Tibial nerve (tissue), 4 donors: ENCODE measurements around the gene NALCN. TPM values are rescaled to one million over a fixed set of nuclear protein-coding genes. Genes with fewer than 3 reads are reported as not detected.

Source experiments
- DNase-seq, 2 donors: peaks; one replicate each; pipeline ENCODE4 v3.0.0-alpha.2; 2019; ENCODE audit warnings: low spot score in 2 of 2
- H3K27ac ChIP-seq, 4 donors: fragments of 200-600 bp; sonication (generic) in 3 of 4; one replicate each; pipeline ENCODE4 v1.5.1; 2017 to 2019; ENCODE audit warnings: mild to moderate bottlenecking in 1 of 4
- H3K27me3 ChIP-seq, 2 donors: fragments of 200-600 bp; sonication (generic) in 1 of 2; one replicate each; pipeline versions ENCODE4 v1.5.1 to v1.6.0; 2017 to 2019
- H3K36me3 ChIP-seq, 3 donors: fragments of 200-600 bp; sonication (generic); one replicate each; pipeline ENCODE4 v1.5.1; 2018 to 2019
- H3K4me1 ChIP-seq, 4 donors: fragments of 200-600 bp; sonication (generic) in 3 of 4; one replicate each; pipeline ENCODE4 v1.5.1; 2017 to 2019
- H3K4me3 ChIP-seq, 4 donors: fragments of 200-600 bp; sonication (generic) in 3 of 4; one replicate each; pipeline ENCODE4 v1.5.1; 2017 to 2019; ENCODE audit warnings: mild to moderate bottlenecking in 1 of 4, moderate library complexity in 1 of 4
- H3K9me3 ChIP-seq, 4 donors: fragments of 200-600 bp; sonication (generic) in 3 of 4; one replicate each; pipeline ENCODE4 v1.5.1; 2017 to 2019
- EP300 ChIP-seq, 2 donors: sonication (generic); formaldehyde crosslinking; IDR thresholded peaks; one replicate each; pipeline ENCODE4 v1.6.1; 2017; ENCODE audit warnings: antibody characterized with exemption in 2 of 2, mild to moderate bottlenecking in 1 of 2
- POLR2A ChIP-seq, 2 donors: fragments of 450-650 bp; IDR thresholded peaks; one replicate each; pipeline ENCODE4 v1.6.1; 2017; ENCODE audit warnings: antibody characterized with exemption in 2 of 2, mild to moderate bottlenecking in 2 of 2, moderate library complexity in 2 of 2
- WGBS, 2 donors: methylation state at CpG; one replicate each; pipeline ENCODE4 v1.1.5; 2018; 5-methylcytosine and 5-hydroxymethylcytosine counted together
- total RNA-seq, 4 donors: library from RNA; depleted of rRNA; stranded (reverse); fragments of >200 nt; gene quantifications; one replicate each; pipeline ENCODE4 v1.1.0, GENCODE V29; 2016
- TF ChIP-seq, protein P1 (sequence below), 5 experiments: fragments of 200-600 bp in 3 of 5; fragments of 450-650 bp in 2 of 5; sonication (generic) in 3 of 5; IDR thresholded peaks; one replicate each; pipeline ENCODE4 v1.5.1; 2016 to 2019; ENCODE audit warnings: antibody characterized with exemption in 5 of 5, mild to moderate bottlenecking in 3 of 5, moderate library complexity in 2 of 5

Gene NALCN
- total RNA-seq, 4 donors from 2014 or later: 6.0 to 11.8 (median 8.7) TPM

DNA sequence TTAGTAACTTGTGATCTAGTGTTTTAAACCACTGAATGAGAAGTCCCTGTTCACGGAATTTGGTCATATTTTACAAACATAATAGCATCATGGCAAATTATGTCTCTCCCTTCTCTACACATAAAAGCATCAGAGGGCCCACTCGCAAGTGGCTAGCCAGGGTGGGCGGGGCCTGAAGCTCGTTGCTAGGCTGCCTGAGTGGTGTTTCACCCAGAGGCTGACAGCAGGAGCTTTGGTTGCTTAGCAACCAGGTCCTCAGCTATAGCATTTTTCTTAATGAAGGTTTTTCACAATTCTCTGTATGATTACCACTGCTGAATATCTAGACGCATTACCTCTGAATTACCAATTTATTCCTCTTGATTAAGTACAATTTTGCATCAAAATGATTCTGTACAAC, 126.5 kb downstream of the NALCN start:
- no peak for DNase-seq
- Histone ChIP-seq H3K36me3 (no peaks in the 10 kb centered on the region), H3K9me3 (no peaks in the 10 kb centered on the region), H3K4me1 (no peaks in the 10 kb centered on the region), H3K27ac (no peak overlapping the region), H3K27me3 (no peaks in the 10 kb centered on the region), H3K4me3 (no peak overlapping the region)
- TF ChIP-seq POLR2A (IDR thresholded peaks at IDR 0.05) (no peak), EP300 (IDR thresholded peaks at IDR 0.05) (no peak)
- TF ChIP-seq, protein P1, sequence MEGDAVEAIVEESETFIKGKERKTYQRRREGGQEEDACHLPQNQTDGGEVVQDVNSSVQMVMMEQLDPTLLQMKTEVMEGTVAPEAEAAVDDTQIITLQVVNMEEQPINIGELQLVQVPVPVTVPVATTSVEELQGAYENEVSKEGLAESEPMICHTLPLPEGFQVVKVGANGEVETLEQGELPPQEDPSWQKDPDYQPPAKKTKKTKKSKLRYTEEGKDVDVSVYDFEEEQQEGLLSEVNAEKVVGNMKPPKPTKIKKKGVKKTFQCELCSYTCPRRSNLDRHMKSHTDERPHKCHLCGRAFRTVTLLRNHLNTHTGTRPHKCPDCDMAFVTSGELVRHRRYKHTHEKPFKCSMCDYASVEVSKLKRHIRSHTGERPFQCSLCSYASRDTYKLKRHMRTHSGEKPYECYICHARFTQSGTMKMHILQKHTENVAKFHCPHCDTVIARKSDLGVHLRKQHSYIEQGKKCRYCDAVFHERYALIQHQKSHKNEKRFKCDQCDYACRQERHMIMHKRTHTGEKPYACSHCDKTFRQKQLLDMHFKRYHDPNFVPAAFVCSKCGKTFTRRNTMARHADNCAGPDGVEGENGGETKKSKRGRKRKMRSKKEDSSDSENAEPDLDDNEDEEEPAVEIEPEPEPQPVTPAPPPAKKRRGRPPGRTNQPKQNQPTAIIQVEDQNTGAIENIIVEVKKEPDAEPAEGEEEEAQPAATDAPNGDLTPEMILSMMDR (IDR thresholded peaks at IDR 0.05): no peak
- 25 to 32% methylated on average over 5 of the region's 5 CpGs for WGBS, 2 donors

DNA sequence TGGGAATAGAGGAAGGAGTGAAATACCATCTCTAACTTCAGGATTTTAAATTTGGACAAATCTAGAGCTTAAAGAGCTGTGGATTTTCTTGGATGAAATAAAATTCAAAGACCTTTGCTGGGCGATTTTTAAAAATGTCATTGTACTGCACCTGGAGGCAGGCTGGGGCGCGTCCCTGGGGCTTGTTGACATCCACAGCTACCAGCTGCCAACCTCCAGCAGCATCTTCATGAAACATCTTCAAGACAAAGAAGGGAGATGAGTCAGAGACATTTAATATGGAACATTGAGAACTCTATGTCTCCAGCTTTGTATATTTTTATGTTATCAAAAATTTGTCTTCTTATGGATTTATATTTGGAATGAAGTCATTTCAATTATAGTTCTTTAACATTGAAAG, 132.5 kb downstream of the NALCN start:
- Histone ChIP-seq H3K27me3 (no peaks in the 10 kb centered on the region), H3K36me3 (no peaks in the 10 kb centered on the region), H3K9me3 (no peaks in the 10 kb centered on the region), H3K4me3 (no peak overlapping the region), H3K27ac (no peak overlapping the region), H3K4me1 (no peaks in the 10 kb centered on the region)
- DNase-seq: no peak
- TF ChIP-seq EP300 (IDR thresholded peaks at IDR 0.05) (no peak), POLR2A (IDR thresholded peaks at IDR 0.05) (no peak)
- TF ChIP-seq, protein P1 (IDR thresholded peaks at IDR 0.05): no peak
- WGBS, 2 donors: 91 to 92% methylated on average over 3 of the region's 3 CpGs

DNA sequence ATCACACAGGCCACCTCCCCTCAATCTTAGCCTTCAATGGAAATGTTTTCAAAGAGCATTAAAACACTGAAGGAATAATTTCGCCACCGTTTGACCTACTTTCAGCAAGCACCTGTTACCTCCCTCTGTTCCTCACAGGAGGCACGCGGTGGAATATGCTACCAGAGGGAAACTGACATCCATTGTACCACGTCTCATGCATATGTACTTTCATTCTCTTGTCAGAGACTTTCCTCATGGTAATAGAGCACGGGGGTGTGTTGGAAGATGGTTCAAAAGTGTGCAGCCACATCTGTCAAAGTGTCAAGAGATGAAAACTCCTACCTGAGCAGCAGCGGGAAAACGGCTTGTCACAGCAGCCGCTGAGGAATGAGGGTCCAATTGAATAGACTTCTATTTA, 143.4 kb downstream of the NALCN start:
- H3K4me1 ChIP-seq: no peaks in the 10 kb centered on the region
- H3K27ac ChIP-seq: no peak overlapping the region
- H3K36me3 ChIP-seq: no peaks in the 10 kb centered on the region
- H3K4me3 ChIP-seq: no peak overlapping the region
- TF ChIP-seq, protein P1 (IDR thresholded peaks at IDR 0.05): no peak
- TF ChIP-seq EP300 (IDR thresholded peaks at IDR 0.05): no peak
- TF ChIP-seq POLR2A (IDR thresholded peaks at IDR 0.05): no peak
- 88 to 92% methylated on average over 9 of the region's 9 CpGs for WGBS, 2 donors
- H3K27me3 ChIP-seq: no peaks in the 10 kb centered on the region
- H3K9me3 ChIP-seq: no peaks in the 10 kb centered on the region
- DNase-seq: no peak

DNA sequence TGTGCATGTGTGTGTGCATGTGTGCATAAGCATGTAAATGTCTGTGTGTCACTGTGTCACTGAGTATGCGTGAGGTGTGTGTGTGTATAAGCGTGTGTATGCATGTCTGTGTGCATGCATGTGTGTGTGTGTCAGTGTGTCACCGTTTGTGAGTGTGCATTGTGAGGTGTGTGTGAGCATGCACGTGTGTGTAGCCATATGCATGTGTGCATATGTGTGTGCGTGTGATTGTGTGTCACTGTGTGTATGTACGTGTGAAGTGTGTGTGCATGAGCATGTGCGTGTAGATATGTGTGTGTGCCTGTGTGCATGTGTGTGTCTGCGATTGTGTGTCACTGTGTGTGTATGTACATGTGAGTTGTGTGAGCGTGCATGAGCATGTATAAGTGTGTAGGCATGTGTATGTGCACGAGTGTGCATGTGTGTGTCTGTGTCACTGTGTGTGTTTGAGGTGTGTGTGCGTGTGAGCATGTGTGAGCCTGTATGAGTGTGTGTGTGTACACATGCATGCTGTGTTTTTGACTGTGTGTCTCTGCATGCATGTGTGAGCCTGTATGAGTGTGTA, 144.5 kb downstream of the NALCN start:
- Histone ChIP-seq H3K36me3 (no peaks in the 10 kb centered on the region), H3K27ac (no peak overlapping the region), H3K9me3 (no peaks in the 10 kb centered on the region), H3K4me1 (no peaks in the 10 kb centered on the region), H3K27me3 (no peaks in the 10 kb centered on the region), H3K4me3 (no peak overlapping the region)
- WGBS, 2 donors: 90 to 94% methylated on average over 11 of the region's 11 CpGs
- TF ChIP-seq, protein P1 (IDR thresholded peaks at IDR 0.05): no peak
- TF ChIP-seq POLR2A (IDR thresholded peaks at IDR 0.05): no peak
- no peak for TF ChIP-seq EP300 (IDR thresholded peaks at IDR 0.05)
- no peak for DNase-seq

DNA sequence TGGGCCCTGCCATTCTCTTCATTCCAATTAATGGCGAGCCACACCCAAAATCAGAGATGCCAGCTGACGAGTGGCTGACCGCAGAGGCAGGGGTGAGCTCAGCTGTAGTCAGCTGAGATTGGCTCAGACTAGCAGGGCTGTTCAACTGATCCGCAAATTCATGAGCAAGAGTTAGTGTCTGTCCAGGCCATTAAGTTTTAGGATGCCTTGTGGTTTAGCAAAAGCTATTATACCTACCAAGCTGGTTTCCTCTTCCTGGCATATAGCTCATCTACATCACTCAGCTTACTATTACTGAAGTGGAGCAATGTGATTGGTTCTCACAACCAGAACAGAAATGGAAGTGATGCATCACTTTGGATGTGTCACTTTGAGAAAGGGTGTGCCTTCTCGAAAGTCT, 148.7 kb downstream of the NALCN start:
- TF ChIP-seq, protein P1 (IDR thresholded peaks at IDR 0.05): no peak
- TF ChIP-seq POLR2A (IDR thresholded peaks at IDR 0.05): no peak
- TF ChIP-seq EP300 (IDR thresholded peaks at IDR 0.05): no peak
- no peaks in the 10 kb centered on the region for H3K4me1 ChIP-seq
- WGBS, 2 donors: 88 to 91% methylated on average over 5 of the region's 5 CpGs

More for the DNA sequence above, 148.7 kb downstream of the NALCN start:
- Histone ChIP-seq H3K27me3 (no peaks in the 10 kb centered on the region), H3K36me3 (no peaks in the 10 kb centered on the region), H3K4me3 (no peak overlapping the region), H3K27ac (no peak overlapping the region), H3K9me3 (no peaks in the 10 kb centered on the region)
- DNase-seq: no peak
